Uterus (tissue), 2 donors: ENCODE data around the gene CDK5RAP3.

Experiments
- POLR2A ChIP-seq, 2 donors: fragments of 450-650 bp; IDR thresholded peaks; one replicate each; pipeline ENCODE4 v1.6.1; 2016; ENCODE audit warnings: antibody characterized with exemption in 2 of 2, mild to moderate bottlenecking in 1 of 2, moderate library complexity in 1 of 2
- TF ChIP-seq, protein P1 (sequence below), 4 experiments: fragments of 200-600 bp in 2 of 4; fragments of 450-650 bp in 2 of 4; sonication (generic) in 2 of 4; IDR thresholded peaks; one replicate each; pipeline ENCODE4 v1.5.1; 2016 to 2019; ENCODE audit warnings: antibody characterized with exemption in 4 of 4, mild to moderate bottlenecking in 2 of 4, moderate library complexity in 1 of 4

DNA sequence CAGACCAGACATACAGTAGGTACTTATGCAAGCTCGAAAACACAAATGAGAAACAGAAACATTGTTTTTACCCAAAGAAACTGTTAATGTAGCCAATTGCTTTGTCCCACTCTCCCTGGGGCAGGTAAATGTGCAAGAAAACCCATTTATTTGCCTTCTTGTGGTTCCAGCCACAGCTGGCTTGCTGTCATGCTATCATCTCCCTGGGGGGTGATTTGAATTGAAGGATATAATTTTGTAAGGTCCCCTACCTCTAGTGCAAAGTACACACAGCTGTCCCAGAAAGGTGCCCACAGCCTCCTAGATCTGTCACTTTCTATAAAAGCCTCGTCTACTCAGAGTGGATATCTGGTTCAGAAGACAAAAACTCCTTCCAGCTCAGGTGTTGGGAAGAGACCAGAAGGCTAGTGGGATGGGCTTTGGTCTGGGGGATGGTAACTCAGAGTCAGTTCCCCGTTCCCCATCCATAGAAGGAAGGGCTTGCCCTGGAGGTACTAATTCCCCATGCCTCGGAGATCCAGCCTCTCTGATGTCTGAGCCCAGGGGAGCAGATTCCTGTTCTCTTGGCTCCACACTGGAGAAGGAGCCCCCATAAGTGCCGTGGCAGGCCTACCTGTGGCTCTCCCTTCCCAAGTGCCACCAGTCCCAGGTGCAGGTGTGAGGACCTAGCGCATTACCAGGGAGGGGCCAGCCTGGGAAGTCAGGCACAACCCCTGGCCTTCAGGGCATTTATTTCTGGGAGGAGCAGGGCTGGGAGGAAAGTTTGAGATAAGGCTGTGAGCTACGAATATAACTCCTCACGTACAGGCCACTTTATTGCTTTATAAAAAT lies 10.9 kb upstream of the CDK5RAP3 start:
- TF ChIP-seq, protein P1, sequence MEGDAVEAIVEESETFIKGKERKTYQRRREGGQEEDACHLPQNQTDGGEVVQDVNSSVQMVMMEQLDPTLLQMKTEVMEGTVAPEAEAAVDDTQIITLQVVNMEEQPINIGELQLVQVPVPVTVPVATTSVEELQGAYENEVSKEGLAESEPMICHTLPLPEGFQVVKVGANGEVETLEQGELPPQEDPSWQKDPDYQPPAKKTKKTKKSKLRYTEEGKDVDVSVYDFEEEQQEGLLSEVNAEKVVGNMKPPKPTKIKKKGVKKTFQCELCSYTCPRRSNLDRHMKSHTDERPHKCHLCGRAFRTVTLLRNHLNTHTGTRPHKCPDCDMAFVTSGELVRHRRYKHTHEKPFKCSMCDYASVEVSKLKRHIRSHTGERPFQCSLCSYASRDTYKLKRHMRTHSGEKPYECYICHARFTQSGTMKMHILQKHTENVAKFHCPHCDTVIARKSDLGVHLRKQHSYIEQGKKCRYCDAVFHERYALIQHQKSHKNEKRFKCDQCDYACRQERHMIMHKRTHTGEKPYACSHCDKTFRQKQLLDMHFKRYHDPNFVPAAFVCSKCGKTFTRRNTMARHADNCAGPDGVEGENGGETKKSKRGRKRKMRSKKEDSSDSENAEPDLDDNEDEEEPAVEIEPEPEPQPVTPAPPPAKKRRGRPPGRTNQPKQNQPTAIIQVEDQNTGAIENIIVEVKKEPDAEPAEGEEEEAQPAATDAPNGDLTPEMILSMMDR (IDR thresholded peaks at IDR 0.05), result no peak
- no peak for TF ChIP-seq POLR2A (IDR thresholded peaks at IDR 0.05)
